ENCODE results near the gene DPP10.
"Not testable (repeated sequence)": the region's sequence is repeated elsewhere in the genome, so short reads cannot be mapped to it uniquely, and the experiment has no call there.

The DPP10 gene

GRCh38 chr2:114709936-114710850, 267.8 kb downstream of the DPP10 start:
- no peak for DNase-seq (ENCODE audit: low read depth in 4 of 4, low spot score in 1 of 4)

- DNase-seq (ENCODE audit: low read depth in 4 of 4, low spot score in 1 of 4): no peak
Measured at GRCh38 chr2:114714313-114714712, 271.9 kb downstream of the DPP10 start.

GRCh38 chr2:114717049-114717448, 274.6 kb downstream of the DPP10 start:
- DNase-seq (ENCODE audit: low read depth in 4 of 4, low spot score in 1 of 4): no peak

- DNase-seq (ENCODE audit: low read depth in 4 of 4, low spot score in 1 of 4): no peak
Measured at GRCh38 chr2:114724454-114724853, 282.0 kb downstream of the DPP10 start.

GRCh38 chr2:114727012-114727411, 284.6 kb downstream of the DPP10 start:
- no peak for DNase-seq (ENCODE audit: low read depth in 4 of 4, low spot score in 1 of 4)

- no peak for DNase-seq (ENCODE audit: low read depth in 4 of 4, low spot score in 1 of 4)
Measured at GRCh38 chr2:114728372-114728771, 285.9 kb downstream of the DPP10 start.

- no peak for DNase-seq (ENCODE audit: low read depth in 4 of 4, low spot score in 1 of 4)
Measured at GRCh38 chr2:114729026-114729425, 286.6 kb downstream of the DPP10 start.

- no peak for DNase-seq (ENCODE audit: low read depth in 4 of 4, low spot score in 1 of 4)
Measured at GRCh38 chr2:114735126-114735525, 292.7 kb downstream of the DPP10 start.

GRCh38 chr2:114742245-114742644, 299.8 kb downstream of the DPP10 start:
- no peak for DNase-seq (ENCODE audit: low read depth in 4 of 4, low spot score in 1 of 4)

- no peak for DNase-seq (ENCODE audit: low read depth in 4 of 4, low spot score in 1 of 4)
Measured at GRCh38 chr2:114745700-114746099, 303.3 kb downstream of the DPP10 start.

GRCh38 chr2:114748175-114748574, 305.7 kb downstream of the DPP10 start:
- not testable (repeated sequence) for DNase-seq (ENCODE audit: low read depth in 4 of 4, low spot score in 1 of 4)

GRCh38 chr2:114752425-114752824, 310.0 kb downstream of the DPP10 start:
- DNase-seq (ENCODE audit: low read depth in 4 of 4, low spot score in 1 of 4): no peak

- DNase-seq (ENCODE audit: low read depth in 4 of 4, low spot score in 1 of 4): no peak
Measured at GRCh38 chr2:114753145-114753544, 310.7 kb downstream of the DPP10 start.

- DNase-seq (ENCODE audit: low read depth in 4 of 4, low spot score in 1 of 4): no peak
Measured at GRCh38 chr2:114754907-114755563, 312.6 kb downstream of the DPP10 start.

- no peak for DNase-seq (ENCODE audit: low read depth in 4 of 4, low spot score in 1 of 4)
Measured at GRCh38 chr2:114762376-114762775, 319.9 kb downstream of the DPP10 start.

- no peak for DNase-seq (ENCODE audit: low read depth in 4 of 4, low spot score in 1 of 4)
Measured at GRCh38 chr2:114762986-114763385, 320.5 kb downstream of the DPP10 start.

- no peak for DNase-seq (ENCODE audit: low read depth in 4 of 4, low spot score in 1 of 4)
Measured at GRCh38 chr2:114769110-114769509, 326.7 kb downstream of the DPP10 start.

- DNase-seq (ENCODE audit: low read depth in 4 of 4, low spot score in 1 of 4): no peak
Measured at GRCh38 chr2:114769991-114770390, 327.6 kb downstream of the DPP10 start.

- no peak for DNase-seq (ENCODE audit: low read depth in 4 of 4, low spot score in 1 of 4)
Measured at GRCh38 chr2:114784046-114784445, 341.6 kb downstream of the DPP10 start.

- DNase-seq (ENCODE audit: low read depth in 4 of 4, low spot score in 1 of 4): no peak
Measured at GRCh38 chr2:114784890-114785583, 342.6 kb downstream of the DPP10 start.

- no peak for DNase-seq (ENCODE audit: low read depth in 4 of 4, low spot score in 1 of 4)
Measured at GRCh38 chr2:114786901-114787300, 344.5 kb downstream of the DPP10 start.

GRCh38 chr2:114787486-114787885, 345.0 kb downstream of the DPP10 start:
- DNase-seq (ENCODE audit: low read depth in 4 of 4, low spot score in 1 of 4): no peak

All from stimulated activated CD4-positive, alpha-beta T cell treated with anti-CD3 and anti-CD28 coated beads, Interleukin-1b, Interleukin-23, amount 100 ng/mL, for 24 hours (primary cell).